ENCODE measurements around the gene TRPV3. TPM values are rescaled to one million over a fixed set of nuclear protein-coding genes. Genes with fewer than 3 reads are reported as not detected.

Gene TRPV3
- total and polyA plus RNA-seq, 2 of the 13 experiments (the other 11 are each of a cell fraction or from before 2014, with no cell fraction given), result 0.90 to 1.0 TPM

DNA sequence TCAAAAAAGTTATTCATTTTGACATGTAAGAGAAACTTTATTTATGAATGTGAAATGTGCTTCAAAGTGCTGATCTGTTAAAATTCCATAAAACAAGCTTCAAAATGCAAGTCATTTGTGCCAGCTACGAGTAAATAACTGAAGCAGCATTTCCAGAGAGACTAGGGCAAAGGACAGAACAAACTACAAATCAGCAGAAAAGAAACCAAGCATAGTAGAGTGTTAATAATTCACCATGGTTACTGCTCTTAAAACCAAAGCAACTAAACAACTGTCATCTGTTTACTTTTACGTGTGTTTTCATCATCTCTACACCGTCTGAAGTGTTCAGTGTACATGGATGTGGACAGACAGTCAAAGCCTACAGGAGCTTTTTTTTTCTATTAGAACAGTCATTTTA is 83.4 kb downstream of the TRPV3 start (continued):
- TF ChIP-seq, protein P1, sequence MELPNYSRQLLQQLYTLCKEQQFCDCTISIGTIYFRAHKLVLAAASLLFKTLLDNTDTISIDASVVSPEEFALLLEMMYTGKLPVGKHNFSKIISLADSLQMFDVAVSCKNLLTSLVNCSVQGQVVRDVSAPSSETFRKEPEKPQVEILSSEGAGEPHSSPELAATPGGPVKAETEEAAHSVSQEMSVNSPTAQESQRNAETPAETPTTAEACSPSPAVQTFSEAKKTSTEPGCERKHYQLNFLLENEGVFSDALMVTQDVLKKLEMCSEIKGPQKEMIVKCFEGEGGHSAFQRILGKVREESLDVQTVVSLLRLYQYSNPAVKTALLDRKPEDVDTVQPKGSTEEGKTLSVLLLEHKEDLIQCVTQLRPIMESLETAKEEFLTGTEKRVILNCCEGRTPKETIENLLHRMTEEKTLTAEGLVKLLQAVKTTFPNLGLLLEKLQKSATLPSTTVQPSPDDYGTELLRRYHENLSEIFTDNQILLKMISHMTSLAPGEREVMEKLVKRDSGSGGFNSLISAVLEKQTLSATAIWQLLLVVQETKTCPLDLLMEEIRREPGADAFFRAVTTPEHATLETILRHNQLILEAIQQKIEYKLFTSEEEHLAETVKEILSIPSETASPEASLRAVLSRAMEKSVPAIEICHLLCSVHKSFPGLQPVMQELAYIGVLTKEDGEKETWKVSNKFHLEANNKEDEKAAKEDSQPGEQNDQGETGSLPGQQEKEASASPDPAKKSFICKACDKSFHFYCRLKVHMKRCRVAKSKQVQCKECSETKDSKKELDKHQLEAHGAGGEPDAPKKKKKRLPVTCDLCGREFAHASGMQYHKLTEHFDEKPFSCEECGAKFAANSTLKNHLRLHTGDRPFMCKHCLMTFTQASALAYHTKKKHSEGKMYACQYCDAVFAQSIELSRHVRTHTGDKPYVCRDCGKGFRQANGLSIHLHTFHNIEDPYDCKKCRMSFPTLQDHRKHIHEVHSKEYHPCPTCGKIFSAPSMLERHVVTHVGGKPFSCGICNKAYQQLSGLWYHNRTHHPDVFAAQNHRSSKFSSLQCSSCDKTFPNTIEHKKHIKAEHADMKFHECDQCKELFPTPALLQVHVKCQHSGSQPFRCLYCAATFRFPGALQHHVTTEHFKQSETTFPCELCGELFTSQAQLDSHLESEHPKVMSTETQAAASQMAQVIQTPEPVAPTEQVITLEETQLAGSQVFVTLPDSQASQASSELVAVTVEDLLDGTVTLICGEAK (IDR thresholded peaks at IDR 0.05), result no peak
- TF ChIP-seq, protein P1 (CRISPR knock-in tag; IDR thresholded peaks at IDR 0.05), result no peak
- TF ChIP-seq ZNF564 (CRISPR knock-in tag; IDR thresholded peaks at IDR 0.05) (no peak), MED13 (CRISPR knock-in tag; IDR thresholded peaks at IDR 0.05) (no peak), MAFK (conservative IDR thresholded peaks at IDR 0.05 in 1 of 2, IDR thresholded peaks at IDR 0.05 in 1 of 2; ENCODE audit: low read length in 2 of 2) (peak; percentile 99), SMAD9 (CRISPR knock-in tag; IDR thresholded peaks at IDR 0.05) (no peak), ZNF460 (CRISPR knock-in tag; IDR thresholded peaks at IDR 0.05; ENCODE audit: borderline replicate concordance) (no peak), KAT2B (IDR thresholded peaks at IDR 0.05; ENCODE audit: borderline replicate concordance, low read depth, low read length) (no peak), ATF7-NPFF (CRISPR knock-in tag; IDR thresholded peaks at IDR 0.05; ENCODE audit: low read depth) (no peak), ZSCAN29 (CRISPR knock-in tag; conservative IDR thresholded peaks at IDR 0.05) (no peak), HOXA9 (CRISPR knock-in tag; IDR thresholded peaks at IDR 0.05; ENCODE audit: borderline replicate concordance) (no peak), IRF2 (CRISPR knock-in tag; IDR thresholded peaks at IDR 0.05) (0 out of 2 replicates have a peak, but pooled peaks have one; percentile 39), RAD21 (CRISPR knock-in tag; IDR thresholded peaks at IDR 0.05) (no peak), RFX5 (IDR thresholded peaks at IDR 0.05; ENCODE audit: low read depth, low read length) (peak; percentile 25; the same call in 1 of the 2 replicates), GPN1 (CRISPR knock-in tag; IDR thresholded peaks at IDR 0.05; ENCODE audit: borderline replicate concordance) (no peak)
- TF ChIP-seq, protein P2, sequence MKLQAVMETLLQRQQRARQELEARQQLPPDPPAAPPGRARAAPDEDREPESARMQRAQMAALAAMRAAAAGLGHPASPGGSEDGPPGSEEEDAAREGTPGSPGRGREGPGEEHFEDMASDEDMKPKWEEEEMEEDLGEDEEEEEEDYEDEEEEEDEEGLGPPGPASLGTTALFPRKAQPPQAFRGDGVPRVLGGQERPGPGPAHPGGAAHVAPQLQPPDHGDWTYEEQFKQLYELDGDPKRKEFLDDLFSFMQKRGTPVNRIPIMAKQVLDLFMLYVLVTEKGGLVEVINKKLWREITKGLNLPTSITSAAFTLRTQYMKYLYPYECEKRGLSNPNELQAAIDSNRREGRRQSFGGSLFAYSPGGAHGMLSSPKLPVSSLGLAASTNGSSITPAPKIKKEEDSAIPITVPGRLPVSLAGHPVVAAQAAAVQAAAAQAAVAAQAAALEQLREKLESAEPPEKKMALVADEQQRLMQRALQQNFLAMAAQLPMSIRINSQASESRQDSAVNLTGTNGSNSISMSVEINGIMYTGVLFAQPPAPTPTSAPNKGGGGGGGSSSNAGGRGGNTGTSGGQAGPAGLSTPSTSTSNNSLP (IDR thresholded peaks at IDR 0.05; ENCODE audit: low read depth, low read length), result 0 out of 2 replicates have a peak, but pooled peaks have one; percentile 31
- TF ChIP-seq, protein P3, sequence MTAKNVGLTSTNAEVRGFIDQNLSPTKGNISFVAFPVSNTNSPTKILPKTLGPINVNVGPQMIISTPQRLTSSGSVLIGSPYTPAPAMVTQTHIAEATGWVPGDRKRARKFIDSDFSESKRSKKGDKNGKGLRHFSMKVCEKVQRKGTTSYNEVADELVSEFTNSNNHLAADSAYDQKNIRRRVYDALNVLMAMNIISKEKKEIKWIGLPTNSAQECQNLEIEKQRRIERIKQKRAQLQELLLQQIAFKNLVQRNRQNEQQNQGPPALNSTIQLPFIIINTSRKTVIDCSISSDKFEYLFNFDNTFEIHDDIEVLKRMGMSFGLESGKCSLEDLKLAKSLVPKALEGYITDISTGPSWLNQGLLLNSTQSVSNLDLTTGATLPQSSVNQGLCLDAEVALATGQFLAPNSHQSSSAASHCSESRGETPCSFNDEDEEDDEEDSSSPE (CRISPR knock-in tag; IDR thresholded peaks at IDR 0.05), result no peak
- TF ChIP-seq, protein P4, sequence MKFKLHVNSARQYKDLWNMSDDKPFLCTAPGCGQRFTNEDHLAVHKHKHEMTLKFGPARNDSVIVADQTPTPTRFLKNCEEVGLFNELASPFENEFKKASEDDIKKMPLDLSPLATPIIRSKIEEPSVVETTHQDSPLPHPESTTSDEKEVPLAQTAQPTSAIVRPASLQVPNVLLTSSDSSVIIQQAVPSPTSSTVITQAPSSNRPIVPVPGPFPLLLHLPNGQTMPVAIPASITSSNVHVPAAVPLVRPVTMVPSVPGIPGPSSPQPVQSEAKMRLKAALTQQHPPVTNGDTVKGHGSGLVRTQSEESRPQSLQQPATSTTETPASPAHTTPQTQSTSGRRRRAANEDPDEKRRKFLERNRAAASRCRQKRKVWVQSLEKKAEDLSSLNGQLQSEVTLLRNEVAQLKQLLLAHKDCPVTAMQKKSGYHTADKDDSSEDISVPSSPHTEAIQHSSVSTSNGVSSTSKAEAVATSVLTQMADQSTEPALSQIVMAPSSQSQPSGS (CRISPR knock-in tag; IDR thresholded peaks at IDR 0.05), result peak; percentile 24; the same call in 1 of the 2 replicates
